Measurements from ENCODE around the gene STK33. TPM values are rescaled to one million over a fixed set of nuclear protein-coding genes. Genes with fewer than 3 reads are reported as not detected.

Gene STK33
- total RNA-seq, 1 experiment from 2014 or later, result 10.9 TPM

- no peak for TF ChIP-seq ATF3 (IDR thresholded peaks at IDR 0.05)
- TF ChIP-seq ZFX (IDR thresholded peaks at IDR 0.05), result no peak
- no peak for TF ChIP-seq CBX3 (IDR thresholded peaks at IDR 0.05; ENCODE audit: low read depth)
- TF ChIP-seq ZBTB33 (IDR thresholded peaks at IDR 0.05; ENCODE audit: extremely low read depth, insufficient replicate concordance, low read length), result no peak
- TF ChIP-seq SIN3A (IDR thresholded peaks at IDR 0.05; ENCODE audit: low read depth), result no peak
- no peak for TF ChIP-seq EGR1 (IDR thresholded peaks at IDR 0.05; ENCODE audit: low read depth)
- TF ChIP-seq EZH2 (IDR thresholded peaks at IDR 0.05), result no peak
- no peak for TF ChIP-seq CTCF (IDR thresholded peaks at IDR 0.05 in 2 of 3, conservative IDR thresholded peaks at IDR 0.05 in 1 of 3; ENCODE audit: borderline replicate concordance in 1 of 3, insufficient read depth in 1 of 3, low read depth in 2 of 3, low read length in 2 of 3)
- TF ChIP-seq SRF (IDR thresholded peaks at IDR 0.05; ENCODE audit: low read depth), result no peak
- TF ChIP-seq EZH2phosphoT487 (IDR thresholded peaks at IDR 0.05; ENCODE audit: borderline replicate concordance), result no peak
- no peak for TF ChIP-seq POLR2A (IDR thresholded peaks at IDR 0.05; ENCODE audit: borderline replicate concordance, extremely low read depth, insufficient read depth, insufficient read length)
- ATAC-seq, result no peak
- no peaks in the 10 kb centered on the region for H3K27me3 ChIP-seq (ENCODE audit: insufficient read depth, low read length)
- no peaks in the 10 kb centered on the region for H4K20me1 ChIP-seq (ENCODE audit: insufficient read depth)
- intact Hi-C loops (cut with micrococcal nuclease), result no loop called here
- no peaks in the 10 kb centered on the region for H3K79me2 ChIP-seq (ENCODE audit: insufficient read depth, low read length)
- RAD21 ChIA-PET (ENCODE audit: low non-redundant PET in 1 of 2, low total read pairs in 2 of 2, uncharacterized antibody in 2 of 2, unreplicated experiment in 2 of 2), result no interaction called here
- BruUV-seq (replicated peaks), result no TSS peak
- CTCF ChIA-PET, result no interaction called here
- H3K4me1 ChIP-seq (ENCODE audit: control insufficient read depth in 1 of 2, insufficient read depth in 2 of 2, low read length in 2 of 2), result no peaks in the 10 kb centered on the region
- no peak overlapping the region for H3K9ac ChIP-seq (ENCODE audit: low read length)
- H2AFZ ChIP-seq (ENCODE audit: low read depth, low read length, poor library complexity, severe bottlenecking), result no peak overlapping the region
- H3K36me3 ChIP-seq (ENCODE audit: control insufficient read depth in 1 of 2, insufficient read depth in 2 of 2, low read length in 2 of 2), result no peaks in the 10 kb centered on the region
- H3K4me2 ChIP-seq (ENCODE audit: low read length), result no peak overlapping the region
- H3K9me2 ChIP-seq (ENCODE audit: insufficient read depth), result no peaks in the 10 kb centered on the region
- POLR2A ChIA-PET, result no interaction called here
- H3K4me3 ChIP-seq (replicated peaks in 1 of 2; ENCODE audit: low read depth in 1 of 2, low read length in 2 of 2), result no peak overlapping the region
- H3K27ac ChIP-seq (ENCODE audit: low read depth, low read length), result no peak overlapping the region
- no peaks in the 10 kb centered on the region for H3K9me3 ChIP-seq (ENCODE audit: control insufficient read depth in 1 of 2, insufficient read depth in 1 of 2, low read depth in 1 of 2, low read length in 2 of 2)
- DNase-seq (ENCODE audit: low read depth, low spot score), result no peak
Measured at GRCh38 chr11:8501836-8502235, 92.2 kb downstream of the STK33 start.
